ENCODE measurements around the gene SMIM35.
"Not testable (repeated sequence)": the region's sequence is repeated elsewhere in the genome, so short reads cannot be mapped to it uniquely, and the experiment has no call there.

The SMIM35 gene

DNA sequence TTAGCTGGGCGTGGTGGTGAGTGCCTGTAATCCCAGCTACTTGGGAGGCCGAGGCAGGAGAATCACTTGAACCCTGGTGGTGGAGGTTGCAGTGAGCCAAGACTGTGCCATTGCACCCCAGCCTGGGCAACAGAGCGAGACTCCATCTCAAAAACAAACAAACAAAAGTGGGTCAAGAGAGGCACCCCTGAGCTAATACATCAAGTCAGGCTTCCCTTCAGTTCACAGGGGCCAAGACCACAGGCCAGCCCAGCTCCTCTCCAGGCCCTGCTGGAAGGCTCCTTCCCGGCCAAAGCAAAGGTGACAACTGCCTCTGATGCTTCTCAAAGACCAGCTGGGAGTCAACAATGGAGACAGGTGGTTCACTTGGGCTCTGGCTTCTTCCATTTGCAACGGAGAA, 24.6 kb downstream of the SMIM35 start:
- not testable (repeated sequence) for DNase-seq (ENCODE audit: low read depth, low spot score); H3K4me3 ChIP-seq (ENCODE audit: low read length)

DNA sequence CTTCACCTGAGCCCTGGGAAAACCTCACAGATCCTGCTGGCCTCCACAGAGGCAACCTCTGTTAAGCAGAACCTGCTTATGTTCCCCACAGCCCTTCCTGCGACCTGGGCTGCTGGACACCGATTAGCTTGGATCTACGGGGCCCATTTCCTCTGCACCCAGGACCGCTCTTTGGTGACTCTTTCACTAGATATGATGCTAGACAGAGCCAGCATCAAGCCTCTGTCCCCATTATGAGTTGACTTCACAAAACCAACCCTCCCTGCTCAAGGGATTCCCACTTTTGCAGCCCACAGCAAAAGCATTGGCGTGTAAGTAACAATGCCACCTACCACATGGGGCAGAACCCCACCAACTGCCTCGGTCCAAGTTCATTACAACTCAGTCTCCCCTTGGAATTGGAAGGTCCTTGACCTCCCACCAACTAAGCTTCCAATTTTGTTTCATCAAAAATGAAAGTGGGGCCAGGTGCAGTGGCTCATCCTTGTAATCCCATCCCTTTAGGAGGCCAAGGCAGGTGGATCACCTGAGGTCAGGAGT, 25.1 kb downstream of the SMIM35 start:
- no peak overlapping the region for H3K4me3 ChIP-seq (ENCODE audit: low read length)
- no peak for DNase-seq (ENCODE audit: low read depth, low spot score)

DNA sequence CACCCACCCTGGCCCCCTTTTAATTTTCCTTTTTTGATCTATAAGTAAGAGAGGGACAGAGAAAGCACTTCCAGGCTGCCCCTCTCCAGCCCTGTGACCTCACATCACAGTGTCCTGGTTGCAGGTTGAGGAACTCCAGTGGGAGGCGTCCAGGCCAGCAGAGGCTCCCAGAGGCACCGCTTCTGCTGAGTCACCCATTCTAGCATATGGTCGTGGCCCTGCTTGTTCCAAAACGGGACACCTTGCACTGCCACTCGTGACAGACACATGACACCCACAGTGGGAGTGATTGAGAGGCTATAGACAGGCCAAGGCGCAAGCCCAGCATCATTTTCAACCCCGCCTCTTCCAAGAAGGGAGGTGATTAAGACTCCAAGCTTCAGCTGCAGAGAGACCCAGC, 25.9 kb downstream of the SMIM35 start:
- DNase-seq (ENCODE audit: low read depth, low spot score) = no peak
- H3K4me3 ChIP-seq (ENCODE audit: low read length) = no peak overlapping the region

DNA sequence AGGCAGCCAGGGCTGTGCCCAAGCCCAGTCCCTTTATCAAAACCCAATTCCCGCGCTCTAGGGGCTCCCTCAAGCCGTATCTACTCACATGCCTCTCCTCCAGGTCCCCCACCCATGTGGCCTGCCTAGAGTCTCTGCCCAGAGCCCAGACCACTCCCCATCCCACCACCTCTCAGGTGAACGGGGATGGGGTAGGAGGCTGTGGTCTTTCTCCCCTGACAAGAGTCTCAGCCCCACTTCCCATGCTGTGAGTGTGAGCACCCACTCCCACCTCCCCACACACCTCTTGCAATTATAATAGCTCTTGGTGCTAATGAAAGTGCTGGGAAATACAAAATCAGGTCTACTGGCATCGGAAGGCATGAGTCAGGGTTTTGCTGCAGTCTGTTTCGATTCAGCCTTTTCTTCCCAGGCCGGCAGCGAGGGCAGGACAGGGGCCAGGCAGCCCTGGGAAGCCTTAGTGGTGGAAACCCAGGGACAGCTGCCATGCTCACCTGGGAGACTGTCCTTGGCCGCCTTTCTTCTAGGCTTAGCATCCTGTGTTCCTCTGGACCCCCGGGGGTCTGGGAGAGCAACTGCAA, 26.6 kb downstream of the SMIM35 start:
- no peak overlapping the region for H3K4me3 ChIP-seq (ENCODE audit: low read length)
- DNase-seq (ENCODE audit: low read depth, low spot score) = no peak

DNA sequence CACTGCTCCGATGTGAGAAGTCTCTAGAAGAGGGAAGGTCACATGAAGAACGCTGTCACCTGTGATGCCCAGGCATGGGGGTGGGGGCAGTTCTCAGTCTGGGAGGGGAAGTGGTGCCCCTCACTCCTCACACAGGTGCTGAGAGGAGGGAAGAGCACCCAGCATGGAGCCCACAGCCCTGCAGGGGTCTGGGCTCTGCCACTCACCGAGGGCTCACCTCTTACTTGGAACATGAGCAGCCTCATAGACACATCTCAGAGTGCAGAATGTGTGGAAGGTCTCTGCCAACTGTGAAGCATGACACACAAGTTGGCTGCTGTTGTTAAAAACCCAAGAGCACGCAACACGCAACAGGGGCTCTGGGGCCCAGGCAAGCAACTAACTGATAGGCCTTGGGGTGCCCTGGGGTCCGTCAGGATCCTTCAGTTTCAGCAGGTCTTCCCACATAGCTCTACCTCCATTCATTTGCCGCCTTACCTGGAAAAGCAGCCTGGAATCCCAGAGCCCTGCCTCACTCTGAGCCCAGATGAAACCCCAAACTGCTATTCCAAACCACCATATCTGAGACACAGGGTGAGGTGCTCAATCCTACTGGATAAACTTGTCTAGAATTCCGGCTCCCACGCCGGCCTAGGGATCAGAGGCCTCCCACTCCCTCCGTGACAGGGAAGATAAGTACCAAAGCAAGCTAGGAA, 27.4 kb downstream of the SMIM35 start:
- H3K4me3 ChIP-seq (ENCODE audit: low read length) = no peak overlapping the region
- DNase-seq (ENCODE audit: low read depth, low spot score) = no peak

DNA sequence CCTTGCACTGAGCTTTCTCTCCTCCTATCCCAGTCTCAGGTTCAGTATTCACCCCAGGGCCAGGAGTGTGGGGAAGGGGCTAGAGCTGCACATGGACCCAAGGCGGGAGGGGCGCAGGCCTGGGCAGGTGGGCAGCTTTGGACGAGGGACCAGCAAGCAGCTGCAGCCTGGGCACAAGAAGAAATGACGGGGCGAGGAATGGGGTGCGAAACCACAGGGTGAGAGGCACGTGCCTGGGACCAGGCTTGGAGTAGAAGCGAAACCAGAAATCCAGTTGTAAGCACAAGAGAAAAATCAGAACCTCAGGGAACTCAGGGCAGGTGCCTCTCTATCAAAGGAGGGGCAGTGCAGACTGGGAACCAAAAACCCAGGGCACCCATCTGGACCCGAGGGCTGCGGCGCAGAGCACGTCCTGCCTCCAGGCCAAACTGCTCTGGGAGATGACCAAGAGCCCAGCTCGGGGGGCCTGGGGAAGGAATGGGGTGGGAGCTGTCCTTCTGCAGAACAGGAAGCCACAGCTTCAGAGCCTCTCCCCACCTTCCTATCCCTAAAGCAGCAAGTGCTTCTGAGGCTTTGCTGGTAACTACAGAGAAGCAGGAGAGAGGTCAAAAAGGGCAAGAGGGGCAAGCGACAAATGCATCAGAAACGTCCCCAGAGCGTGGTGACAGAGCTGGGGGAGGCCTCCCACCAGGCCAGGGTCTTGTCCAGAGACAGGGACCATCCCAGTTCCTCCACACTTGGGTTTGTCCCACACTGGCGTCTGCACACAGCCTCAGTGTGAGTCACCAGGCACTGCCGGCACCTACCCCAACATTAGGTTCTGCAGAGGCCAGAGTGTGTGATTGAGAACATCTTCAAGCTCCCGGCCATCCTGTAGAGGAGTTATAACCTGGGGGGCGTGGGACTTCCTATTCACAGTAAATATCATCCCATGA, 28.2 kb downstream of the SMIM35 start:
- no peak for DNase-seq (ENCODE audit: low read depth, low spot score)
- H3K4me3 ChIP-seq (ENCODE audit: low read length) = no peak overlapping the region

DNA sequence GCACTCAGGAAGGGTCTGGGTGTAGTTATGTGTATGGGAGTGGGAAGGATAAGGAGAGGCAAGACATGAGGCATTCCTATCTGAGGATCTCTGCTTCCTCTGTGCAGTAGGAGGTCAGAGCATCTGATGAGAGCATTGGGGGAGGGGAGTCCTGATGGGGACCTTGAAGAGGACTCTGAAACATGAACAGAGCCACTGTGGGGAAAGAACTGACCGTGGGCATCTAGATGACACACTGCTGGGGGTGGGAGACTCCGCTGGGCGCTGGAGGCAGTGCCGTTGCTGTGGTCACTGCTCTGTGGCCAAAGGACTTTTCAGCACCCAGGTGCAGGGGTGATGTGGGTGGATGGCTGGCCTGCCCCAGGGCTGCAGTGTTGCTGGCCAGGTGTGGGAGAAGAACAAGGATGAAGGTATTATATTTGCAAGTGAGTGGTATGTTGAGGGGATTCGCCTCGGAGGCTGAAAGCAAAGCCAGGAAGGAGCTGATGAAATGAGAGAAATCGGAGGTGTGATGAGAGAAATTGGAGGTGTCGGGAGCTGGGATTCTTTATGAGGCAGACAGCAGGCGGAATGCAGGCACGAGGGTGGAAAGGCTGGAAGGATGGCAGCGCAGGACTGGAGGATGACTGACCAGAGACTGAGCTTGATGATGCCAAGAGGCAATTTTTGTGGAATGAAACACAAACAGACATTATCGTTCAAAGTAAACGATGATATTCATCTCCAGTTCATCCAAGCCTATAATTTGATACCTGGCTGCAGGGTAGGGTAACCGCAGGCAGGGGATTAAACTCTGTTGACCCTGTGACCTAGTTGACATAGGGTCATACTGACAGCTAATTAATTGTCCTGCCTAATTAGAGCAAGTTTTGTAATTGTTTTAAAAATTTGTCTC, 29.3 kb downstream of the SMIM35 start:
- no peak for DNase-seq (ENCODE audit: low read depth, low spot score)
- no peak overlapping the region for H3K4me3 ChIP-seq (ENCODE audit: low read length)

DNA sequence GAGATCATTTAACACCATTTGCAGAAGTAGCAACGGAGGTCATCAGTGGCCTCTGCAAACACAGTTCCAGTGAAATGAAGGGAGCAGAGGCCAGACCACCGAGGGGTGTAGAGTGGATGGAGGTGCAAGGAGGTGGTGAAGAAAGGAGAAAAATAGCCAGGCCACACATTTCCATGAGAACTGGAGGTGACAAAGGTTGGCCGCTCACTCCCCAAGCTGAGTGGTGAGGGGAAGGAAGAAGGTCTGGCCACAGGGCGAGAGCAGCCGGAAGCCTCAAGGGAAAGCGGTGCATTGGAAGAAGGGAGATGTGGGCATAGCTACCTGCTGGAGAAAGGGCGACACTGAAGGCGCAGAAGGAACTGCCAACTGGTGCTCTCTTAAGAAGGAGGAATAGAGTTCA, 30.0 kb downstream of the SMIM35 start:
- H3K4me3 ChIP-seq (ENCODE audit: low read length) = no peak overlapping the region
- no peak for DNase-seq (ENCODE audit: low read depth, low spot score)

DNA sequence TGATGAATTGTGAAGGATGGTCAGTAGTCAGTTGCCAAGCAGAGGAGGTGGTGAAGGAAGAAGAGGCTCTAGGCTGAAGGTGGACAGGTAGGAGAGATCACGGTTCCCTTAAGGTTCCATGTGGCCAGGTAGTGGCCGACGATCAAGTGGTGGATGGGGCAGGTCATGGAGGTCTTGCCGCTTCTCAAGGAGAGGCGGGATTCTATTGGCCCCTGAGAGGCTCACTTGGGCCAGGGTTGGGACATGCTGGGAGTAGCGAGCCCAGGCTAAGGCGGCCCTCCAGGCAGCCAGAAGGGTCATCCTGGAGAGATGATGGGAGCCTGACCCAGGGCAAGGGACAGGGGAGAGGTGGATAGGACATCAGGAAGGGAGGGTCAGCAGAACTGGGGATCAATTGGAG, 30.8 kb downstream of the SMIM35 start:
- H3K4me3 ChIP-seq (ENCODE audit: low read length) = no peak overlapping the region
- no peak for DNase-seq (ENCODE audit: low read depth, low spot score)

DNA sequence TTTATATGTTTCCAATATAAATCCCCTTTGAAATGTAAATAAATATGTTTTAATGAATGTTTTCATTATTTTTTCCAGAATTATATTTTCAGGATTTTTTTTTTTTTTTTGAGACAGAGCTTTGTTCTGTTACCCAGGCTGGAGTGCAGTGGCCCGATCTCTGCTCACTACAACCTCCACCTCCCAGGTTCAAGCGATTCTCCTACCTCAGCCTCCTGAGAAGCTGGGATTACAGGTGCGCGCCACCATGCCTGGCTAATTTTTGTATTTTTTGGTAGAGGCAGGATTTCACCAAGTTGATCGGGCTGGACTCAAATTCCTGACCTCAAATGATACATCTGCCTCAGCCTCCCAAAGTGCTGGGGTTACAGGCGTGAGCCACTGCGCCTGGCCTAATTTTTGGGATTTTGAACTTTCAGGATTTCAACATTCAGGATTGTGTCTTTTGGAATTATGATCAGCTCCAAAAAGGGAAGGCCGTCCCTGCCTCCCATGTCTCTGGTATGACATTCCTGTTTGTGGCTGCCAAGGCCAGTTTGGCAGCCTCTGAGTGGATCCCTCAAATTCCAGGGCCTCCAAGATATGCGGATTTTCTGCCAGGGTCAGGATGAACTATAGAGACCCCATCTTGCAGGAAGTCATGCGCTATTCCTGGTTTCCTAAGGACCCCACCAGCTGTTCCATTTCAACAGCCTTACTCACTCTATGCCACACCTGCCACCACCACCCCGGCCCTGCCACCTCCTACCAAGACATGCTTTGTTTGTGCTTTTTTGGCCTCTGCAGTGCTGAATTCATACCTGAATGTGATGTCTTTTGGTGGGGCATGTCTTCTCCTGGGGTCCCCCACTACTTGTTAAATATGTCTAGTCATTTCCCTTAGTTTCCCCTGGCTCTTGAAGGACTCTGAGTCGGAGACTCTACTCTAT, 31.8 kb downstream of the SMIM35 start:
- no peak overlapping the region for H3K4me3 ChIP-seq (ENCODE audit: low read length)
- no peak for DNase-seq (ENCODE audit: low read depth, low spot score)

DNA sequence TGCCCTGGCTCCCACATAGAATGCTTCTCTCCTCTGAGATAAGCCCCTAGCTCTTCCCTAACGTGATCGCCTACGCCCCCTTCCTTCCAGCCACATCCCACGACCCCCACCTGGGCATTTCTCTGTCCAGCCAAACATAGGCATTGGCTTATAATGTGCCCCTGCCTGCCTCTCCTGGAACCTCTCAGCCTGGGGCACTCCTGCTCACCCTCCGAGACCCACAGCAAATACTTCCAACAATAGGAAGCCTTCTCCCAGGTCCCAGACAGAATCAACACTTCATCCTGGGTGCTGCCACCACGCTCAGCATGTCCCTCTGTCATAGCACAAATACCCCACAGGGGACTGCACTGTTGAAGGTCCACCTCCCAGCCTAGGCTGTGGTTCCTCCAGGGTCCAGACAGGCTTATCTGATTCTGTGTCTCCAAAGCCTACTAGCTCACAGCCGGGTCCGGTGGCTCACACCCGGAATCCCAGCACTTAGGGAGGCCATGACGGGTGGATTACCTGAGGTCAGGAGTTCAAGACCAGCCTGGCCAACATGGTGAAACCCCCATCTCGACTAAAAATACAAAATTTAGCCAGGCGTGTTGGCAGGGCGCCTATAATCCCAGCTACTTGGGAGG, 34.1 kb downstream of the SMIM35 start:
- no peak for DNase-seq (ENCODE audit: low read depth, low spot score)
- H3K4me3 ChIP-seq (ENCODE audit: low read length) = no peak overlapping the region

DNA sequence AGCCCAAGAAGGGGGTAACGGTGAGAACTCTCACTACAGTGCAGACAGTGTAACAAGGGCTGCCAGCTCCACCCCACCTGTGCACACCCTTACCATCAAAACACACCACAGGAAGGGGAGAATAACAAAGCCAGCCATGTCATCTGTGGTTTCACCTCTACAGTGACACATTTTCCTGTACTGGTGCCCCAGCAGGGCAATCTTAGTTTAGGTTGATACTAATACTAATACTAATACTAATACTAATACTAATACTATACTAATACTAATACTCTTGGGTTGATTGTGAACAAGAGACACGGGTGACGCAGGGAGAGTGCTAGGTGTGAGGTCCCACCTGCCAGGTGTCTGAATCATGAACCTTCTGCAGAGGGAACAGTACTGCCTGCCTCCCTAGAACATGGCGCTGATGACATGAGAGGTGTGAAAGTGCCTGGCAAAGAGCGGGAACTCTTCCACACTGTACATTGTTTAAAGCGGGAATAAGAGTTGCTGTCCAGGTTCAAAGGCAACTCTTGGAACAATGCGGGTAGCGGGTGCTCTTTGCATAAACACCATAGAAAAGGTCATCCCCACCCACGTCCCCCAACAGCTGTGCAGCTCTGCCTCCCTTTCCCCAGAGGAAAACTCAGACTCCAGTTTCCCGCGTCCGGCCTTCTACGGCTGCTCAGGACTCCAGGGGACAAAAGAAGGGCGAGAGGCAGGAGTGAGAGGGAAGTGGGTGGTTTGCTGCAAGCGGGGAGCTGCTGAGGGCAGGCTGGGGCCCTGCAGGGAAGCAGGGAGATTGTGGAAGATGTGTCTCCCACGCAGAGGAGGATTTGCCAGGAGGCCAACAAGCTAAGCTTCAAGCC, 34.9 kb downstream of the SMIM35 start:
- no peak overlapping the region for H3K4me3 ChIP-seq (ENCODE audit: low read length)
- DNase-seq (ENCODE audit: low read depth, low spot score) = peak; percentile 85

DNA sequence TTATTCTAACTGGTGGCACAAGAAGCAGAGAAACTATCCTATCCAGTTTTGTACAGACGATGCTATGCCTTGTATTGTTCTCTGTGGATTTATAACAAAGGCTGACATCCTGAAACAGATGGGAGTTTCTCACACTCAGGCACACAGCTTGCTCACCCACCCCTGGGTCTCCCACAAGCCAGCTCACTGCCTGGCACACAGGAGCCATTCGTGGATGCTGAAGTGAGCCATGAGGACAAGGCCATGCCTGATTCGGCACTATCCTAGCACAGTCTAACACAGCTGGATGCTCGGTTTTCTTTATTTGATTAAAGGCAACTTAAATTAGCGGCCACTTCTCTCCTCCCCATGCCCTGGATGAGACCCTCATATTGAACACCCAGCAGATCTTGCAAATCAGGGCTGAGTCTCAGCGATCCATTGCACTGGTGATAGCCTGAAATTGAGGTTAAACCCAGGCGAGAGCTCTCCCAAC, 35.6 kb downstream of the SMIM35 start:
- H3K4me3 ChIP-seq (ENCODE audit: low read length) = no peak overlapping the region
- DNase-seq (ENCODE audit: low read depth, low spot score) = no peak

DNA sequence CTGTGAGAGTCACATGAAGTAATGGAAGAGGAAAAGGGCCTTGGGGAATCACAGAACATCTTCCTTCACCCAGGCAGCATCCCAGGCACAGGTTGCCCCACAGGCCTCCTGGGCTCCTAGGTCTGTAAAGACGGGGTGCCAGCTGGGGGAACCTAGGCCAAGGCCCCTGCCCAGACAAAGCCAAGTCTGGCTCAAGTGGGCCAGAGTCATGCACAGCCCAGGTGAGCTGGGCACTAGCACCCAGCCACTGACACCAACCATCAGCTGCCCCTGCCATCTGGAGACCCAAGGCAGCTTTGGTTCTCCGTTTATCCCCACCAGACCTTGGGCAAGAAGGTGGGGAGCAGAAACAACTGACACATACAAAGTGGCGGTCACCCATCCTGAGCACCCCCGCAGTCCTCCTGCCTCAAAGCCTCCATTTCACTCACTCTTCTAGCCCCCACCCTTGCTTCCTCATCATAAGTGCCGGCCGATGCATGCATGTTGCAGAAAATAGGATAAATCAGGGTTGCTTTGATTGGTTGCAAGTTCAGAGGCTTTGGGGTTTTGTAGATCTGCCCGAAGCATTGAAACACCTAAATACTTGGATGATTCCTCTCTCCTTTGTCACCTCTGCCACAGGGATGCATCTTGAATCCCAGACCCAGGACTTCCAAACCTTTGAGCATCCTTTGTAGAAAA, 36.4 kb downstream of the SMIM35 start:
- no peak overlapping the region for H3K4me3 ChIP-seq (ENCODE audit: low read length)
- no peak for DNase-seq (ENCODE audit: low read depth, low spot score)

DNA sequence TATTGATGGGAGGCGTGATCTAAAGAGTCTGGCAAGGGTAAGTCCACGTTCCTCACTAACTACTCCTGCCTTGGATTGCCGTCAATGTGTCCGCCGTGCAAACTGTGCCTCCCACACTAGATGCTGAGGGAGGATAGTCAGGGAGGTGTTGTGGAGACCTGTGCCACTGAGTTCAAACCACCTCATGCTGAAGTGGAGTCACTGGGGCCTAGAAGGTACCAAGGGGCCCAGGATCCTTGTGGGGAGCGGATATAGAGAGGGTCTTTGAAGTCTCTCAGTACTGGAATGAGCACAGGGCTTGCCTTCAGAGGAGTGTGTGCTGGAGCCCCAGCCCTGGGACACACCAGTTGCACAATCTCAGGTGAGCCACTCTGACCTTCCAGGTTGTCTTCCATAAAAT, 37.0 kb downstream of the SMIM35 start:
- DNase-seq (ENCODE audit: low read depth, low spot score) = no peak

More for the DNA sequence above, 37.0 kb downstream of the SMIM35 start:
- H3K4me3 ChIP-seq (ENCODE audit: low read length) = no peak overlapping the region
